GM18873 (cell line): ENCODE results near the gene ENTHD1.
"Not testable (repeated sequence)": the region's sequence is repeated elsewhere in the genome, so short reads cannot be mapped to it uniquely, and the experiment has no call there.

Experiments used
- ATAC-seq: cut with Tn5 transposase; IDR thresholded peaks from one replicate; pipeline ENCODE4 v1.9.1; 2021; ENCODE audit warnings: mild to moderate bottlenecking, moderate library complexity, moderate number of reproducible peaks; ENCODE audit not compliant: unreplicated experiment, low FRiP score

The ENTHD1 gene

DNA sequence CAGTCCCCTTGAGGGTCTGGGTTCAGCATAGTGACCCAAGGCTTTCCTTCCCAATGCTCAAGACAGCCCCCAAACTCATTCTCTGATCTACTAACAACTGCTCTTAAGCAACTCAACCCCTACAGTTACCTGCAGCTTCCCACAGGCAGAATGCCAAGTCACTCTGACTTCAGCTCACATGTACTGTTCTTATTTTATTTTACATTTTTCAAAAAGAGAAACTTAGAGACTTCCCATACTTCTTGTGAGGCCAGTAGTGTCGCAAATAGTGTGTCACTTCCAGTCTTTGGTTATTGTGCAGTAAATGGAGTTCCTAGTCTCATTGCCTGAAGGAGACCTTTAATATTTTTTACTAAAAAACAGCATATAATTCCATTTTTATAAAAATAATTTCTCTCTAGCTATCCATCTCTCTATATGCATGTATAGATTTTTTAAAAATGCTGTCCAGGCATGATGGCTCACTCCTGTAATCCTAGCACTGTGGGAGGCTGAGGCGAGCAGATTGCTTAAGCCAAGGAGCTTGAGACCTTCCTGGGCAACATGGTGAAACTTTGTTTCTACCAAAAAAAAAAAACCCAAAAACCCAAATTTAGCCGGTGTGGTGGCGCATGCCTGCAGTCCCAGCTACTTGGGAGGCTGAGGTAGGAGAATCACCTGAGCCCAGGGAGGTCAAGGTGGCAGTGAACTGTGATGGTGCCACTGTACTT, 41.8 kb downstream of the ENTHD1 start:
- ATAC-seq: no peak

DNA sequence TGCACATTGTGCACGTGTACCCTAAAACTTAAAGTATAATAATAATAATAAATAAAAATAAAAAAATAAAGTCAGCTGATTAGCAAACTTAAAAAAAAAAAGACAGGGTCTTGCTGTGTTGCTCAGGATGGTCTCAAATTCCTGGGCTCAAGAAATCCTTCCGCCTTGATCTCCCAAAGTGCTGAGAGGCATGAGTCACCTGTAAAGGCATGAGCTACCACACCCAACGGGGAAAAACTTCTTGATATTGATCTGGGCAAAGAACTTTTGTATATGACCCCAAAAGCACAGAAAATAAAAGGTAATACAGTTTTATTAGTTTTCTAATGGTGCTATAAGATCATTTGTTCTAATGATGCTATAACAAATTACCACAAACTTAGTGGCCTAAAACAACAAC, 46.1 kb downstream of the ENTHD1 start:
- no peak for ATAC-seq

DNA sequence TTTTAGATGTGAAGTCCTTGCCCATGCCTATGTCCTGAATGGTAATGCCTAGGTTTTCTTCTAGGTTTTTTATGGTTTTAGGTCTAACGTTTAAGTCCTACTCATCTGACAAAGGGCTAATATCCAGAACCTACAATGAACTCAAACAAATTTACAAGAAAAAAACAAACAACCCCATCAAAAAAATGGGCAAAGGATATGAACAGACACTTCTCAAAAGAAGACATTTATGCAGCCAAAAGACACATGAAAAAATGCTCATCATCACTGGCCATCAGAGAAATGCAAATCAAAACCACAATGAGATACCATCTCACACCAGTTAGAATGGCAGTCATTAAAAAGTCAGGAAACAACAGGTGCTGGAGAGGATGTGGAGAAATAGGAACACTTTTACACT, 47.0 kb downstream of the ENTHD1 start:
- ATAC-seq: not testable (repeated sequence)

DNA sequence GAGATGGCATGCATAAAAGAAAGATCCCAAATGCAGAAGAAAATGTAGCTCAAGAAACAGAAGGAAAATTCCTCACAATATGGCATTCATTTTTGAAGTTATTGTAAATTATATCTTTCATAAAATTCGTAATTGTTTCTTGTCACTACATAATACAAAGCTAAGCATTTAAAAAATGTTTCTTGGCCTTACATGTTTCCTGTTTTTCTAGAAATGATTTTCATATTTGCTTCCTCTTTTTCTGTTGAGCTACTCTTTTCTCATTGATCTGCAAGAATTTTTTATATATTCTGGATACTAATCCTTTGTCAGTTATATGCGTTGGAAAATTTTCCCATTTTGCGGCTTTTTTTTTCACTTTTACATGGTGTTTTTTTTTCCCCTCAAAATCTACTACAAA, 48.0 kb downstream of the ENTHD1 start:
- no peak for ATAC-seq

DNA sequence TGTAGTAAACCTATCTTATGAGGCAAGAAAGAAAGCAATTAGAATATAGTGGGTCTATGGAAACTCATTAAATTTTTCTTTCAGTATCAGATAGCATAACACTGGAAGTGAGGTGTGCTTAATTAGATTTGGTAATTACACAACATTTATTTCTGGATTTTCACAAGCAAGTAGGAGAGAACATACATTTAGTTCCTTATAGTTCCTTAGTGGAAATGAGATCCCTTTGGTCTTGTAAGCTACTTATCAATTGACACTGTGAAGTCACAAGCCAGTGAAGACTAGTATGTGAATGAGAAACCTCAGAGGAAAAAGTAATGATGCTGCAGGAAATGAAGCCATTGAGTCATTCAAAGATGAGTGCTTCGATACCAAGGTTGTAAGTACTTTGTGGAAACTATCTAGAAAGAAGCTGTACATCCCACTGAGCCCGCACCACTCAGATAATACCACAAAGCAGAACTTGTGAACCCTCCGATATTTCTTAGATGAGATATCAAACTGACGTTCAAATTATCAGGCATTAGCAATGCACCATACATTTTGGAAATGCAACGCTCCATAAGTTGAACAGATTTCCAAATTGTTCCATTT, 53.5 kb downstream of the ENTHD1 start:
- ATAC-seq: no peak

DNA sequence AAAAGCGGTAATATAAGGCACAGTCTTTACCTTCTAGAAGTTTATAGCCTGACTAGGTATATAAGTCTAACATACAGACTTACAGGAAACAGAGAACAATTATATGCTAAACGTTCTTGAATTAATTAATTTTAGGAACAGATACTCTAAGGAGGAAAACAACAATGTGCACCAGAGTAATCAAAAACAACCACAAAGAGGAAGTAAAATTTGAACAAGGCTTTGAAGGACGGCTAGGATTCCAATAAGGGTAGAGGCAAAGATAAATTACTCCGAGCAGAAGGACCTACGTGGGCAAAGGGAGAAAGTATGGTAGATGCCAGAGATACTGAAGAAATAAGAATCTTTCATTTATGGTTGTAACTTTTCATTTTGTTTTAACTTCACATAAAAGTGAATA, 54.4 kb downstream of the ENTHD1 start:
- no peak for ATAC-seq

DNA sequence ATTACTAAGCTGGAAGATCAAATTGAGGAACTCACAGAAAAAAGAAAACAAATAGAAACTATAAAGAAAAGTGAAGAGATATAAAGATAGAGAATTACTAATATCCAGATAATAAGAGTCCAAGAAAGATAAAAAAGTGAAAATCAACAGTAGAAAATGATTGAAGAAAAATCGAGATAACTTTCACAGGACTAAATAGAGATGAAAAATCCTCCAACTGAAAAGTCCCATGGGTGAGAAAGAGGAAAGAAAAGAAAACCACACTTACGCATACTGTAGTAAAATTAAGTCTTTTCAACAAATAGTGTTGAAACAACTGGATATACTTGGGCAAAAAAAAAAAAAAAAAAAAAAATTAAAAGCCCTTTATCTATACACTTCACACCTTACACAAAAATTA, 60.0 kb downstream of the ENTHD1 start:
- no peak for ATAC-seq

DNA sequence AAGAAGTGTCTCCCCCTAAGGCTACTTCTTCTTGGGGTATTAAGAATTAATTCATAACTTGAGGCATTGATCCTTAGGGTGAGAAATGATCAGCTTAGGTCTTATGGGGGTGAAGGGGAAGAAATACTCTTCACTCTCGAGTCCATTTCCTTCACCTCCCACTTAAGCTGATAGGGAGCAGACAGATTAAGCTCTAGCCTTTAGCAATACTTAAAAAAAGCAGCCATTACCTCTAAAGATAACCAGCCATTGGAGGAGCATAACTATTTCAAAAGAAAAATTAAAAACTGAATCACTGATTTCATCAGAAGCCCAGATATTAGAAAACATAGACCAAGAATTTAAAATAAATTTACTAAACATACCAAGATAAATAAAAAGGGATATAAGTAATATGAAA, 60.5 kb downstream of the ENTHD1 start:
- no peak for ATAC-seq

DNA sequence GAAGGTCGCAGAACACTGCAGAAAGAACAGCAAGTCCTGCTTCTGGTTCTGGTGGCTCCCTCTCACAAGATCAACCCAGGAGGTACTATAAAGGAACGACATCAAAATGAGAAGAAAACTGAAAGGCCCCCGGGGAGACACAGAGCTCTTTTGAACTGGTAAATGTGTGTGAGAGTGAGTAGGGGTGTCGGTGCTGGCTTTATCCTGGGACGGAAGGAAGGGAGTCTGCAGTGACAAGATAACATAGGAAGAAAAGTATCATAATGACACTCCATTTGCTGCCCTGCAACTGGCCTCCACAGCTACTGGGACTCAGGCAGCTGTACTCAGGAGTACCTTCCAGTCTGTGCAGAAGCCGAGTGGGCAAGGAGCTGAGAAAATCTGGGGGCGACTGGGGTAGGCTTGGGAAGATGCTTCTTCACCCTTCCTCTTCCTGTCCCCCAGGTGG, 60.9 kb downstream of the ENTHD1 start:
- ATAC-seq: no peak

DNA sequence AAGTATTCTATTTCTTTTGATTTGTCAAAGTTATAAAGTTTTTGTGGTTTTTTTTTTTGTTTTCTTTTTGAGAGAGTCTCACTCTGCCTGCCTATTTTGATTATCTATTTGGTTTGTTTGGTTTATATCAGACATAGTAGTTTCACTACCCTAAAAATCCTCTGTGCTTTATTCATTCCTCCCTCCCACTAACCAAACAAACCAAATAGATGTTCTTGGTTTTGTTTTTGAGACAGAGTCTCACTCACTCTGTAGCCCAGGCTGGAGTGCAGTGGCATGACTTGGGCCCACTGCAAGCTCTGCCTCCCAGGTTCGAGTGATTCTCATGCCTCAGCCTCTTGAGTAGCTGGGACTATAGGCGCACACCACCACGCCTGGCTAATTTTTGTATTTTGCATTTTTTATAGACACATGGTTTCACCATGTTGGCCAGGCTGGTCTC, 67.9 kb downstream of the ENTHD1 start:
- no peak for ATAC-seq

DNA sequence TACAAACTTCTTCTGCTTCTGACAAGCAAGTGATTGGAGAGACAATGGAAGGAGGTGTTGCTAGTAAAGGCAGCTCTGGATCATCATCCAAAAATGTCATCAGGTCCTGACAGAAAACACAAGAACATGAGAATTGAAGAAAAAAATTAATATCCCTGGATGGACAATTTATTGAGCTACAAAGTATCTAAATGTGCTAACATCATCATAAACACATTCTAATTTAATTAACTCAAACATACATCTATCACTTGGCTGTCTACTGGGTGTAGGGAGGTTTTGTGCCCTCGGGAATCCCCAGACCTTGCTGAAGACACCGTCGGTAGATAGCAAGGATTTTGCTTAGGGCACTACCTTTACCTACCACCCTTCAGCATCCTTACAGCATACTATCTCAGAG, 72.6 kb downstream of the ENTHD1 start:
- ATAC-seq: no peak

DNA sequence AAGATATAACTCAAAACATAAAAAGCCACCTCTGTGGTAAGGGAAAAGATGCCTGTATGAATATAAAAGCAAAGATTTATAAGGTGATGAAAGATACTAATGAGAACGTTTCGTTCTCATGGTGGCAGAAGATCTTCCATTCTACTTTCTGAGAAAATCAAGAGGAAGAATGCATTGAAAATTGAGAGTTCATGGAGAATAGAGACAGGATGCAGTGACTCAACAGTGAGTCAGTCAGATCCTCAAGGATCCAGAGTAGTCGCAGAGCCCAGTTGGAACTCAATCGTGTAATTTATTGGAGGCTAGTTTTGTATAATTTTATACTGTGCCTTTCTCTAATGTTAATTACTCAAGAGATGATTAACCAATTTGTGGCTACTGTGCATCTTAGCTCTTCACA, 73.3 kb downstream of the ENTHD1 start:
- ATAC-seq: no peak

DNA sequence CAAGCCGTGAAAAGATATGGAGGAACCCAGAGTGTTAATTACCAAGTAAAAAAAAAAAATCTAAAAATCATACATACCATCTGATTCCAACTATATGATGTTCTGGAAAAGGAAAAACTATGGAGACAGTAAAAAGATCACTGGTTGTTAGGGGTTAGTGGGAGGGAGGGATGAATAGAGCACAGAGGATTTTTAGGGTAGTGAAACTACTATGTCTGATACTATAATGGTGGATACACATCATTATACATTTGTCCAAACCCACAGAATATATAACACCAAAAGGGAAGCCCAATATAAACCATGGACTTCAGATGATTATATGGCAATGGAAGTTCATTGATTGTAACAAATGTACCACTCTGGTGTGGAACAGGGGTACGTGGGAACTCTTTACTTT, 74.1 kb downstream of the ENTHD1 start:
- ATAC-seq: no peak

DNA sequence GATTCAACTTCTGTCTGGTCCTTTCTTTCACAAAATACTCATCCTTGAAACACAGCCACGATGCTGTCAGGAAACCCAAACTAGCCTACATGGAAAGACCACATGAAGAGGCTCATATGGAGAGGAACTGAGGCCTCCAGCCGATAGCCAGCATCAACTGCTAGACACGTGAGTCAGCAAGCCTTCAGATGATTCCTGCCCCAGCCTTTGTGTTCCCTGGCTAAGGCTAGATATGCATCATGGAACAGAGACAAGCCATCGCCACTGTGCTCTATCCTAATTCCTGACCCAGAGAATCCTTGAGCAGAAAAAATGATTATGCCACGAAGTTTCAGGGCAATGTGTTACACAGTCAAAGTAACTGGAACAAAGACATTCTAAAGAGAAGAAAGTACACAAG, 75.5 kb downstream of the ENTHD1 start:
- no peak for ATAC-seq

DNA sequence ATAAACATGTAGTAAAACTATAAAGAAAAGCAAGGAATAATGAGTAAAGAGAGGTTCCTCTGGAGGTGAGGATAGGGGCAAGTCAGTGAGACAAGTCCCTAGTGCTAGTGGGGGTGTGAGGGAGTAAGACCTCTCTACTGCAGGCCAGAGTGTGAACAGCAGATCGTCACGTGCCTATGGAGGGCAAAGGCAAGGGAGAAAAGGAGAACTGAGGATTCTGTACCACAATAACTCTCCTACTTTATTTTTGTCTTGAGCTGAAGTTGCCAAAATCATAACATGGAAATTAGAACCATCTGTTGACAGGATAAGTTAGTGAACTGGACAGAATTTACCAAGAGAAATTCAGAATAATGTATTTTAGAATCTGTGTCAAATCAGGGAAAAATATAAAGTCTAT, 77.6 kb downstream of the ENTHD1 start:
- ATAC-seq: no peak

DNA sequence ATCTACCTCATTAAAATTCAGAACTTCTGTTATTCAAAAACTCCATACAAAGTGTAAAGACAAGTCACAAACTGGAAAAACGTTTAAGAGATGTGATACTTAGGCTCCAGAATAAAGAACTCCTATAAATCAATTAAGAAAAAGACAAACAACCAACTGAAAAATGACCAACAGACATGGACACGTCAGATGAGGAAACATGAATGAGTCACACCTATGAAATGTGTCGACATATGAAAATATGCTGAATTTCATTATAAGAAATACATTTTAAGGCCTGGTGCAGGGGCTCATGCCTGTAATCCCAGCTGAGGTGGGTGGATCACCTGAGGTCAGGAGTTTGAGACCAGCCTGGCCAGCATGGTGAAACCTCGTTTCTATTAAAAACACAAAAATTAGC, 78.7 kb downstream of the ENTHD1 start:
- no peak for ATAC-seq

DNA sequence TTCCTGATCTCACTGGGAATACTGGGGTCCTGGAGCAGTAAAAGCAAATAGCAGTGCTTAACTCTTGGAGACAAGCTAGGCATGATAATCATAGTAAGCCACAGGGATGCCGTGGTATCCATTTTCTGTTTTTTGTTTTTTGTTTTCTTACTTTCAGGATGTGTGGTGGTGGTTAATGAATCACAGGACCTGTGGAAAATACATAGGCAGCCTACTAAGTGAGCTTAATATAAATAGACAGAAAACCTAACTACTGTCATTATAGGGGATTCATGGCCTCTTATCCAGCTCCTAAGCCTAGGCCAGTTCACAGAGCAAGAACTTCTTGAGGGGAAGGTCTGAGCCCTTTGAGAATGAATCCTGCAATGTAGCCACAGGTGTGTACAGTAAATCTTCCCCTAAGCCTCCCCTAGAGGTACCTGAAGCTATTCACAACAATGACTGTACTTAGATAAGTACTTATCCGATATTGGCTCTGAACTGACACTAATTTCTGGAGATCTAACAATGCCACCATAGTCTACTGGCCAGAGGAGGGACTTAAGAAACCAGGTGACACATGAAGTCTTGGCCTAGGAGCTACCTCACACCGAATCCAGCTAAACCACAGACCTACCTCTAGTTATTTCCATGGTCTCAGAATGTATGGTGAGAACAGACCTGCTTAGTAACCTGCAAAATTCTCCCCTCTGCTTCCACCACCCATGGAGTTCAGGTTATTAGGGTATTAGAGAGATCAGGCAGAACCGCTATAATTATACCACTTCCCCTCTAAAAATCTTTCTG, 83.6 kb downstream of the ENTHD1 start:
- no peak for ATAC-seq

DNA sequence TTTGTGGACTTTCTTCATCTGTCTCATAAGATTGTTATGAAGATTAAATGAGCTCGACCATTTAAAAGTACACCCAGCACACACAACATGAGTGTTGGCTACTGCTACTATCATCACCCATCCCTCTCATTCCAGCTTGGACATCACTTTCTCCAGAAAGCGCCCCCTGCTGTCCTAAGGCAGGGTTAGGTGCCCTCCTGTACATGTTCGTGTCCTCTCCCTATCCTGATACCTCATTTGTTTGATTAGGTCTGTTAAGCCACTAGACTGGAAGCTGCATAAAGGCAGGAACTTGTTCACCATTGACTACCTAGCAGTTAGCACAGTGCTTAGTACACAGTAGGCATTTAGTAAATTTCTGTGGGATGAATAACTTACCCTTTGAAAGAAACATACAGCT, 85.5 kb downstream of the ENTHD1 start:
- ATAC-seq: no peak

DNA sequence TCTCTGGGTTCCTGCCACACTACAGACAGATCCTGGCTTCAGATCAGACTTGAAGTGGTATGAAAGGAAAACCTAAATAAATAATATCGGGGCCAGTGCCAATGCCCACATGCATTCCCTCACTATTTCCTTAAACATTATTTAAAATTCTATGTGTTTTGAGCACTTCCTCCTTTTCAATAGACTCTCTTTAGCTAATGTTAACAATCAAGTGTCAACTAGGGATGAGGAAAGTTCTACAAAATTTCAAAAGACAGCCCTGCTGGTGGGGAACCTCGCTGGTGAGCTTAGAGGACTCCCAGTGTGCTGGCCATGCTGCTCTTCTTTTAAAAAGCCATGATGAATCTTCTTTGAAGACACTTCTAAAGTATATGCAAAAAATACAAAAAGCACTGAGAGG, 87.5 kb downstream of the ENTHD1 start:
- ATAC-seq: no peak

DNA sequence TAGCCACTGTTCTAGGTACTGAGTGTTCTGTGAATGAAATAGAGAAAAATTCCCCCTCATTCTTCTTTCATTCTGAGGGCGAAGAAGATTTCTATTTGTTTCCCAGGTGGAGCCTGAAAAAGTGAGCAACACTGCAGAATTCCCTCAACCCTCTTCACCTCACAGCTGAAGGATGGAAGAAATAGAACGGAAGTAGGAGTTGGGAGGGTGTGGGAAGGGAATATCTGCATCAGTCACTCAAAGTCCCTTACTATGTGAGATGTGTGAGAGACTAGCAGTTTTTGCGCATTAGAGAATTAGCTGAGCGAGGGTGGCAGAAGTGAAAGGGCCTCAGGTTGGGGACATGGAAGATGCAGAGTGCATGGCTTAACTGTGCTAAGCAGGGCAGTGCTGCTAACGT, 88.4 kb downstream of the ENTHD1 start:
- ATAC-seq: no peak

DNA sequence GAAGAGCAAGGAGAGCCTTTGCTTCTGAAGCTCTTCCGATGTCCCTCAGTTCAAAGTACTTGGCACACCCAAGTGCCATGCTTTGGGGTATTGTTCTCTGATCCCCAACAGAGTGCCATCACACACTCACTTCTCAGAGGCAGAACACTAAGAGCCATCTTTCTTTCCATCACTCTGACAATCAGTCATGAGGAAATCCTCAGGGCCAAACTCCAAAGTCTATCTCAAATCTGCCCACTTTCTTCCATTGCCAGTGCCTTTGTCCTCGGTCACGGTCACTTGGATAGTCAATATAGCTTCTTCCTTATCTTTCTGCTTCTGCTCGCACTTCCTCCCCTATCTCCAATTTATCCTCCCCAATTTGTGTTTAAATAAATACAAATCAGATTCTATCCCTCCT, 90.9 kb downstream of the ENTHD1 start:
- no peak for ATAC-seq
